Body of pancreas (tissue), 4 donors: ENCODE results near the gene PPP2R5A.

Source experiments
- CTCF ChIP-seq, 7 experiments: fragments of 450-650 bp in 4 of 7; fragments of 200-600 bp in 3 of 7; sonication (generic) in 3 of 7; IDR thresholded peaks; one replicate each; pipeline ENCODE4 v1.5.1; 2016 to 2019; ENCODE audit warnings: antibody characterized with exemption in 7 of 7
- POLR2A ChIP-seq, 3 donors: fragments of 450-650 bp; IDR thresholded peaks; one replicate each; pipeline ENCODE4 v1.6.1; 2016; ENCODE audit warnings: antibody characterized with exemption in 3 of 3, mild to moderate bottlenecking in 2 of 3

- no peak for TF ChIP-seq CTCF (IDR thresholded peaks at IDR 0.05)
- no peak for TF ChIP-seq POLR2A (IDR thresholded peaks at IDR 0.05)
Measured at GRCh38 chr1:212305342-212305741, 20.1 kb downstream of the PPP2R5A start.
